Measurements from ENCODE around the gene SESN1.

Gene SESN1

DNA sequence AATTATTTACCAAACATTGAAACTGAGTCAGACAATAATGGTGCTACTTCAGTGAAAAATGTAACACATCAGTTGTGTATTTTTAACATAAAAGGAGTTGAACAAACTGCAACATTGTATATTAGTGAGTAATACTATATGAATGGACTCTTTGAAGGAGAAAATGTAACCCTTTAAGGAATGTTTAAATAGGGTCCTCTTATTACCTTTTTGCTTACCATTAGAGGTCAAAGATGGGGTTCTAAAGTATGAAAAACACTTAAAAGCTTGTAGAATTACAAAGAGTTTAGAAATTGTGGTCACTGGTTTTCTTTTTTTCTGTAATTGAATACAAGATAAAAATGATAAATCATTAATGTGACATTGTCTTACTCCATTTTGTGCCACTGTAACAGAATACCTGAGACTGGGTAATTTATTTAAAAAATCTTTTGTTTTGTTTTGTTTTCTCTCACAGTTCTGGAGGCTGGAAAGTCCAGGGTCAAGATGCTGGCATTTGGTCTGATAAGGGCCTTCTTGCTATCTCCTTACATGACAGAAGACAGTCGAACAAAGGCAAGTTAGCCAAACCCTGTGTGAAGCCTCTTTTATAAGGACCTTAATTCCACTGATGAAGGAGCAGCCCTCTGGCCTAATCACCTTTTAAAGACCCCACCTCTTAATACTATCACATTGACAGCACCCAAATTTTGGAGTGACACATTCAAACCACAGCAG is 43.2 kb downstream of the SESN1 start:
- Histone ChIP-seq H3K27ac (ENCODE audit: low read length) (no peak overlapping the region), H3K4me1 (ENCODE audit: control insufficient read depth, insufficient read depth, low read length) (peaks cover 2% of the 10 kb centered on the region; the same call in 1 of the 2 replicates), H3K9me3 (ENCODE audit: control insufficient read depth, insufficient read depth, low read length) (no peaks in the 10 kb centered on the region), H3K36me3 (ENCODE audit: control insufficient read depth, insufficient read depth, low read length) (no peaks in the 10 kb centered on the region), H3K4me3 (ENCODE audit: low read length) (no peak overlapping the region), H3K27me3 (ENCODE audit: control insufficient read depth, insufficient read depth, low read length) (no peaks in the 10 kb centered on the region)
- WGBS (ENCODE audit: insufficient coverage, insufficient read length): no CpG with 5 or more reads among the region's 1 CpG
- DNase-seq (ENCODE audit: low read depth, low spot score): no peak

DNA sequence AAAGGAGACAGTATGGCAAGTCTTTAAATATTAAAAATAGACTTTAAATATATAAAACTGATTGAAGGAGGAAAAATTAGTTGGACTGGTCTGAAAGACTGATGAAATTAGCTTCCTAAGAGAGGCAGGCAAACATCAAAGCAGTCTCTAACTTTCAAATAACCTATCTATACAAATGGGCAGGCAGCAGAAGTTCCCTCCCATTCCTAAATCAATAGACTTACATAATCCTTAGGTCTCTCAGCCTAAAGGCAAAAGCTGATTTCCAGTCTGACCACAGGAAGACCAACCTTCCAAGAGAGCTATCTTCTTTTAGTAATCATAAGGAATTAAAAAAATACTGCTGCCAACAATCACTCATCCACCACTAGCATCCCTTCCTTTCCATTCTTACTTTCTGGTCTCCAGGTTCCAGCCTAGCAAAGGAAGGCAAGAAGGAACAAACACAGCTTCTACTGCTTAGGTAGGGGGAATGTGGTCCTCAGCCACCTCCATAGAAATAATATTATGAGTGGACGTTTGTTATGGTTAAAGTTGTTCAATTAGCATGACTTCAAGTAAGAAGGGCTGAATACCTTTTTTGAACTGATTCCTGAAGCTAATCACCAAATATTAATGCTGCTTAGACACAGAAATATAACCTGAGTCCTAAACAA is 44.1 kb downstream of the SESN1 start:
- no peak overlapping the region for H3K4me3 ChIP-seq (ENCODE audit: low read length)
- no peaks in the 10 kb centered on the region for H3K27me3 ChIP-seq (ENCODE audit: control insufficient read depth, insufficient read depth, low read length)
- H3K9me3 ChIP-seq (ENCODE audit: control insufficient read depth, insufficient read depth, low read length): no peaks in the 10 kb centered on the region; the same call in 1 of the 2 replicates
- H3K27ac ChIP-seq (ENCODE audit: low read length): no peak overlapping the region
- WGBS (ENCODE audit: insufficient coverage, insufficient read length): no CpG with 5 or more reads among the region's 1 CpG
- no peak for DNase-seq (ENCODE audit: low read depth, low spot score)
- H3K36me3 ChIP-seq (ENCODE audit: control insufficient read depth, insufficient read depth, low read length): no peaks in the 10 kb centered on the region
- peaks cover 2% of the 10 kb centered on the region; the same call in 1 of the 2 replicates for H3K4me1 ChIP-seq (ENCODE audit: control insufficient read depth, insufficient read depth, low read length)

DNA sequence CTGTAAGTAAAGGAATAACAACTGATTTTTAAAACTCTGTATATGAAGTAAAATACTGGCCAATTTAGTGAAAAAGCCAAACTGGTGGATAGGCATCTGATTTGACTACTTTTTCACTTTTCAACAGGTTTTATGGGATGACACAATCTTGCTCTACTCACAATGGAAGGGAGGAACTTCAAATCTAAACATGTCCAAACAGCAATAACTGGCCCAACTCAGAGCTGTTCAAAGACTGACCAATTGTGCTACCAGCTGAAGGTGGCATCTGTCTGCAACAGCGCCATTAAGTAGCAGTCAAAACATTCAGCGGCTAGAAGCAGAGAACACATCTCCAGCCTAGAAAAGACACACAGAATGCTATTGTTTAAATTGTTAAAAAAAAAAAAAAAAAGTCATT is 44.6 kb downstream of the SESN1 start:
- peaks cover 2% of the 10 kb centered on the region; the same call in 1 of the 2 replicates for H3K4me1 ChIP-seq (ENCODE audit: control insufficient read depth, insufficient read depth, low read length)
- H3K9me3 ChIP-seq (ENCODE audit: control insufficient read depth, insufficient read depth, low read length): no peaks in the 10 kb centered on the region; the same call in 1 of the 2 replicates
- no CpG with 5 or more reads among the region's 2 CpGs for WGBS (ENCODE audit: insufficient coverage, insufficient read length)
- no peak overlapping the region for H3K27ac ChIP-seq (ENCODE audit: low read length)
- DNase-seq (ENCODE audit: low read depth, low spot score): no peak
- no peaks in the 10 kb centered on the region for H3K27me3 ChIP-seq (ENCODE audit: control insufficient read depth, insufficient read depth, low read length)
- H3K36me3 ChIP-seq (ENCODE audit: control insufficient read depth, insufficient read depth, low read length): no peaks in the 10 kb centered on the region
- H3K4me3 ChIP-seq (ENCODE audit: low read length): no peak overlapping the region

DNA sequence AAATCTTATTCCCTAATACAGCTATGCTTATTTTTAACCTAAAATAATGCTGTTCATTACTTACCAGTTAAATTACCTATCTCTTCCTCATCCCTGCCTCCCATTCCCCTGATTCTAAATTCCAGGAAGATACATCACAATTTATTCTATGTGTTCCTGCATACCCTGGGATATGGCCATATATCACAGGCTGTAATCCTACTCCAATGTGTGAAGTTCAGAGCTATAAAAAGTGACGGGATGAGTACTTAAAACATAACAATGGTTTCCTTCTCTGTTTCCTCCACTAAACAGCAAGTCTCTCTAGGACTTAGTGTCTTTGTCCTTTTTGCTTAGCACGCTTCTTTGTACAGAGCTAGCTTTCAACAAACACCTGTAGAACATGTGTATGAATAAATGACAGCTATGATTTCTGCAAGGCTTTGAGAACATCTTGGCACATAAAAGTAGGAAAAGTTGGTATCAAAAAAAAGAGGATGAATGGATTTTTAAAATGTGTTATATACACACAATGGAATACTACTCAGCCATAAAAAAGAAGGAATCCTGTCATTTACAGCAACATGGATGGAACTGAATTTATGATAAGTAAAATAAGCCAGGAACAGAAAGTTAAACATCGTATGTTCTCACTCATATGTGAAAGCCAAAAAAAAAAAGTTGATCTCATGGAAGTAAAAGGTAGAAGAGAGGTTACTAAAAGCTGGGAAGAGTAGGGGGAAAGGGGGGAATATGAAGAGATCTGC is 45.8 kb downstream of the SESN1 start:
- WGBS (ENCODE audit: insufficient coverage, insufficient read length): no CpG with 5 or more reads among the region's 3 CpGs
- H3K27me3 ChIP-seq (ENCODE audit: control insufficient read depth, insufficient read depth, low read length): no peaks in the 10 kb centered on the region
- no peak overlapping the region for H3K4me3 ChIP-seq (ENCODE audit: low read length)
- H3K9me3 ChIP-seq (ENCODE audit: control insufficient read depth, insufficient read depth, low read length): no peaks in the 10 kb centered on the region; the same call in 1 of the 2 replicates
- no peaks in the 10 kb centered on the region for H3K36me3 ChIP-seq (ENCODE audit: control insufficient read depth, insufficient read depth, low read length)
- no peak for DNase-seq (ENCODE audit: low read depth, low spot score)
- H3K27ac ChIP-seq (ENCODE audit: low read length): no peak overlapping the region
- peaks cover 2% of the 10 kb centered on the region; the same call in 1 of the 2 replicates for H3K4me1 ChIP-seq (ENCODE audit: control insufficient read depth, insufficient read depth, low read length)

DNA sequence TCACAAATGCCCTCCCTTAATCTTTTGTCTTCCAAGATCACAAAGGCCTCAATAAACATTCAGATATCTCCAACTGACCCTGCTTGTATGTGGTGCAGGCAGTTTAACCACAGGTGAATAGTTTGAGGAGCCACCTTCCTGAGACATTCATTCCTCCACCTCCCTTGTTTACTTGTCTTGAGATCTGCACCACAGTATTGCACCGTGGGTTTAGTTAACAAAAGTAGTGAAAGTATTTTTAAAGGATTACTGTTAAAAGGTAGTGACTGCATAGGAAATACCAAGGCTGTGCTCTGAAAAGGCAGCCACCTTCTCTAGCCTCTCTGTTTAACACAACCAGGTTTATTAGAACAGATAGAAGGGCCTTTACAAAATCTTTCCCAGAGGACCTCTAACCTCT is 46.5 kb downstream of the SESN1 start:
- no CpG with 5 or more reads among the region's 1 CpG for WGBS (ENCODE audit: insufficient coverage, insufficient read length)

DNA sequence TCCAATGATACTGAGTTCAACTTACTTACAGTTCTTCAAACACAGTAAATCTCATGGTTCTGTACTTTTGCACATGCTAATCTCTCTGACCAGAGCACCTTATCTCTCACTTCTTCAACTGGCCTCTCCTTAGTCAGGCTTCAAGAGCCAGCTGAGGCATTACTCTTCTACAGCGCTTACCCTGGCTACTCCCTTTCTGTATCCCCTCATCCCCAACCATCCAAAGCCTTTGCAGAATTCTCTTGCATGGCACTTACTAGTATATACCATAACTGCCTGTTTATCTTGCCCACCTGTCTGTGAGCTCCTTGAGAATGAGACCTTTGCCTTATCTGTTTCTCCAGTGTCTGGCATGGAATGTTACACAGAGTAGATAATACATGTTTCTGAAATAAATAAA is 49.2 kb downstream of the SESN1 start:
- H3K4me1 ChIP-seq (ENCODE audit: control insufficient read depth, insufficient read depth, low read length): no peaks in the 10 kb centered on the region
- H3K4me3 ChIP-seq (ENCODE audit: low read length): no peak overlapping the region
- H3K27me3 ChIP-seq (ENCODE audit: control insufficient read depth, insufficient read depth, low read length): no peaks in the 10 kb centered on the region

More for the DNA sequence above, 46.5 kb downstream of the SESN1 start:
- no peak overlapping the region for H3K4me3 ChIP-seq (ENCODE audit: low read length)
- no peaks in the 10 kb centered on the region; the same call in 1 of the 2 replicates for H3K9me3 ChIP-seq (ENCODE audit: control insufficient read depth, insufficient read depth, low read length)
- no peak for DNase-seq (ENCODE audit: low read depth, low spot score)
- H3K36me3 ChIP-seq (ENCODE audit: control insufficient read depth, insufficient read depth, low read length): no peaks in the 10 kb centered on the region
- no peaks in the 10 kb centered on the region for H3K4me1 ChIP-seq (ENCODE audit: control insufficient read depth, insufficient read depth, low read length)
- H3K27me3 ChIP-seq (ENCODE audit: control insufficient read depth, insufficient read depth, low read length): no peaks in the 10 kb centered on the region
- no peak overlapping the region for H3K27ac ChIP-seq (ENCODE audit: low read length)

DNA sequence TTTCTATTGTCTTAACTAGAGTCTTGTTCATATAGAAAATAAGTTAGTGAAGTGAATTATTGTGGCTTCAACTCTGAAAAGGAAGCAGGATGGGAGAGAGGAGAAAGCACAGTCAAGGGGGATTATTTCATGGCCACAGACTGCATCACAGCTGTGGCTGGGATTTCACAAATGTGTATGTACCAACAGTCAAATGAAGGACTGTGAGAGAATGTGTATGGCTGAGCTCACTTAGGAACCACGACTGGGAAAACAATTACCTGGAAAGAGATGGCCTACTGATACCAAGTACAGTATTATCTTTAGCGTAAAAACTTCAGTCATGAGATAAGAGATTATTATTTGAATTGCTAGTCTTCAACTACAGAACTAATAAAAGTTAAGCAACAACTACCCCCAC is 54.9 kb downstream of the SESN1 start:
- no peak for DNase-seq (ENCODE audit: low read depth, low spot score)
- no CpG with 5 or more reads among the region's 2 CpGs for WGBS (ENCODE audit: insufficient coverage, insufficient read length)
- Histone ChIP-seq H3K27me3 (ENCODE audit: control insufficient read depth, insufficient read depth, low read length) (no peaks in the 10 kb centered on the region), H3K4me3 (ENCODE audit: low read length) (no peak overlapping the region), H3K36me3 (ENCODE audit: control insufficient read depth, insufficient read depth, low read length) (no peaks in the 10 kb centered on the region), H3K9me3 (ENCODE audit: control insufficient read depth, insufficient read depth, low read length) (no peaks in the 10 kb centered on the region), H3K27ac (ENCODE audit: low read length) (no peak overlapping the region), H3K4me1 (ENCODE audit: control insufficient read depth, insufficient read depth, low read length) (no peaks in the 10 kb centered on the region)

More for the DNA sequence above, 49.2 kb downstream of the SESN1 start:
- H3K36me3 ChIP-seq (ENCODE audit: control insufficient read depth, insufficient read depth, low read length): no peaks in the 10 kb centered on the region
- no peak overlapping the region for H3K27ac ChIP-seq (ENCODE audit: low read length)
- no peaks in the 10 kb centered on the region; the same call in 1 of the 2 replicates for H3K9me3 ChIP-seq (ENCODE audit: control insufficient read depth, insufficient read depth, low read length)
- DNase-seq (ENCODE audit: low read depth, low spot score): no peak
- no CpG with 5 or more reads among the region's 1 CpG for WGBS (ENCODE audit: insufficient coverage, insufficient read length)

DNA sequence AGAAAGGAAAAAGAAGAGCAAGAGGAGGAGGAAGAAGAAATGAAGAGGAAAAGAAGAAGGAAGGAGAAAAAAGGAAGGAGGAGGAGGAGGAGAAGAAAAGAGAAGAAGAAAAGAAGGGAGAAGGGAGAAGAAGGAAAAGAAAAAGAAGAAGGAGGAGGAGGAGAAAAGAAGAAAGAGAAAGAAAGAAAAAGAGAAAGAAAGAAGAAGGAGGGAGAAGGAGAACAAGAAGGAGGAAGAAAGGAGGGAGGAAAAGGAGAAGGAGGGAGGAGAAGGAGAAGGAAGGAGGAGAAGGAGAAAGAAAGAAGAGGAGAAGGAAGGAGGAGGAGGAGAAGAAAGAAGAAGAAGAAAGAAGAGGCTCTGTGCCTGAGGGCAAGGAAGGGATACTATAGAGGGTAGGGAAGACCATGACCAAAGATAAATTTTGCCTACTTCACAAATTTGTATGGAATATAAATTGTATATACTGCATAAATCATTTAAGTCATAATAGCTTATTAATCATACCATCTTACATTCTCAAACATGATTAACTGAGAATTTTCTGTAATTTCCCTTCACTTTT is 55.7 kb downstream of the SESN1 start:
- H3K9me3 ChIP-seq (ENCODE audit: control insufficient read depth, insufficient read depth, low read length): no peaks in the 10 kb centered on the region
- no peaks in the 10 kb centered on the region for H3K36me3 ChIP-seq (ENCODE audit: control insufficient read depth, insufficient read depth, low read length)
- H3K27me3 ChIP-seq (ENCODE audit: control insufficient read depth, insufficient read depth, low read length): no peaks in the 10 kb centered on the region
- no peak for DNase-seq (ENCODE audit: low read depth, low spot score)
- H3K27ac ChIP-seq (ENCODE audit: low read length): no peak overlapping the region
- no peak overlapping the region for H3K4me3 ChIP-seq (ENCODE audit: low read length)
- H3K4me1 ChIP-seq (ENCODE audit: control insufficient read depth, insufficient read depth, low read length): no peaks in the 10 kb centered on the region

DNA sequence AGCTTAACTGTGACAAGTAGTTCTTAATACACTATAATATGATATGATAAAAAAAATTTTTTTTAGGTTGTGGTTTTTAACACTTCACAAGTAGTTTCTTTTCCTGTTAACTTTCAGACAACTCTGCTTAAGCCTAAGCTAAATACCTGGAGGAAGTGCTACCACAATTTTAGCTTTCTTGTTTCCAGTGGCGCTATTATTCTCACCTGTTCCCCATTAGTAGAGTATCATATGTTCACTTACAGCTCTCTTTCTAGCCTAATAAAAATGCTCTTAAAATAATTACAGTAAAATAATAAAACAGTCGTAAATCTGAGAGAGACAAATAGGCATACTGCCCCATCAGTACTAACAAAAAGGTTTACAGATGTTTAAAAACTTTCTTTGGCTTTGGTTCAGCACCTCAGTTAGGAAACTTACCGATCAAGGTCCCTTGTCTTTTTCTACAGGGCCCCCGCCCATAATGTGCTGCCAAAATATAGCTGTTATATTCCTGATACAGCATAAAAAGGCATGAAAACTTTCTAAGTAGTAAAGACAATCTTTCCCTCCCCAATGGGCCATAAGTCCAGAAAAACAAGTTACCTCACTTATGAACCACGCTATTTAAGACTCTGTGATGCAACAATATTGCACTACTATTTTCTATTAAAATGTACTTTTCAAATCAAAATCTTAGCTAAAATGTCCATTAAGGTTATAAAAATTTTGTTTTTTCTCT is 57.9 kb downstream of the SESN1 start:
- H3K4me3 ChIP-seq (ENCODE audit: low read length): no peak overlapping the region
- no peak overlapping the region for H3K27ac ChIP-seq (ENCODE audit: low read length)
- no peak for DNase-seq (ENCODE audit: low read depth, low spot score)
- H3K36me3 ChIP-seq (ENCODE audit: control insufficient read depth, insufficient read depth, low read length): no peaks in the 10 kb centered on the region
- no peaks in the 10 kb centered on the region for H3K9me3 ChIP-seq (ENCODE audit: control insufficient read depth, insufficient read depth, low read length)
- no peaks in the 10 kb centered on the region for H3K4me1 ChIP-seq (ENCODE audit: control insufficient read depth, insufficient read depth, low read length)
- no CpG with 5 or more reads among the region's 5 CpGs for WGBS (ENCODE audit: insufficient coverage, insufficient read length)
- H3K27me3 ChIP-seq (ENCODE audit: control insufficient read depth, insufficient read depth, low read length): no peaks in the 10 kb centered on the region

DNA sequence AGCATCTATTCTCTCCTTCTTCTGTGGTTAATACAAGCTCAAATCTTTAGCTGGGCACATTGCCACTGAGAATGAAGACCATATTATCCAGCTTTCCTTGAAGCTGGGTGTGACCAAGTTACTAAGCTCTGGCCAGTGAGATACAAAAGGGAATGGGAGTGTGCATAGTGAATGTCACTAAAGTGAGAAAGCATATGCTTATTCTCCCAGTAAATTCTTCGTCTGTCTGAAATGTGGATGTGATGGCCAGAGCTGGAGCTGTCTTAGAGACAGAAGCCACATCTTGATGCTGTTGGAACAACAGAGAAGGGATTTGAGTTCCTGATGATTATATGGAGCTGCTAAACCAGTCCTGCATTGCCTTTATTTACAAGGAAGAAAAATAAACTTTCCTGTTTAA is 60.1 kb downstream of the SESN1 start:
- Histone ChIP-seq H3K36me3 (ENCODE audit: control insufficient read depth, insufficient read depth, low read length) (no peaks in the 10 kb centered on the region), H3K27ac (ENCODE audit: low read length) (no peak overlapping the region), H3K4me3 (ENCODE audit: low read length) (no peak overlapping the region), H3K9me3 (ENCODE audit: control insufficient read depth, insufficient read depth, low read length) (no peaks in the 10 kb centered on the region), H3K4me1 (ENCODE audit: control insufficient read depth, insufficient read depth, low read length) (no peaks in the 10 kb centered on the region), H3K27me3 (ENCODE audit: control insufficient read depth, insufficient read depth, low read length) (no peaks in the 10 kb centered on the region)
- WGBS (ENCODE audit: insufficient coverage, insufficient read length): no CpG with 5 or more reads among the region's 1 CpG
- no peak for DNase-seq (ENCODE audit: low read depth, low spot score)

All from iPS DF 6.9 (cell line).